HEK293T (cell line): ENCODE measurements around the gene EPM2AIP1.

Source experiments
- ARNT ChIP-seq: fragments of 450-650 bp; IDR thresholded peaks from 2 replicates; pipeline ENCODE4 v1.6.1; 2017; ENCODE audit warnings: mild to moderate bottlenecking
- ELF4 ChIP-seq: fragments of 450-650 bp; IDR thresholded peaks from 2 replicates; pipeline ENCODE4 v1.6.1; 2017; ENCODE audit warnings: antibody characterized with exemption
- FOXA1 ChIP-seq: fragments of 450-650 bp; IDR thresholded peaks from 2 replicates; pipeline ENCODE4 v1.6.1; 2016; ENCODE audit warnings: mild to moderate bottlenecking
- FOXM1 ChIP-seq: fragments of 450-650 bp; IDR thresholded peaks from 2 replicates; pipeline ENCODE4 v1.6.1; 2017; ENCODE audit warnings: mild to moderate bottlenecking, borderline replicate concordance
- NFRKB ChIP-seq: fragments of 450-650 bp; IDR thresholded peaks from 2 replicates; pipeline ENCODE4 v1.6.1; 2016; ENCODE audit warnings: mild to moderate bottlenecking, moderate library complexity
- SP1 ChIP-seq: fragments of 450-650 bp; IDR thresholded peaks from 2 replicates; pipeline ENCODE4 v1.6.1; 2017
- SUZ12 ChIP-seq: fragments of 450-650 bp; IDR thresholded peaks from 2 replicates; pipeline ENCODE4 v1.6.1; 2016; ENCODE audit warnings: mild to moderate bottlenecking
- ZNF384 ChIP-seq: fragments of 450-650 bp; IDR thresholded peaks from 2 replicates; pipeline ENCODE4 v1.6.1; 2016

DNA sequence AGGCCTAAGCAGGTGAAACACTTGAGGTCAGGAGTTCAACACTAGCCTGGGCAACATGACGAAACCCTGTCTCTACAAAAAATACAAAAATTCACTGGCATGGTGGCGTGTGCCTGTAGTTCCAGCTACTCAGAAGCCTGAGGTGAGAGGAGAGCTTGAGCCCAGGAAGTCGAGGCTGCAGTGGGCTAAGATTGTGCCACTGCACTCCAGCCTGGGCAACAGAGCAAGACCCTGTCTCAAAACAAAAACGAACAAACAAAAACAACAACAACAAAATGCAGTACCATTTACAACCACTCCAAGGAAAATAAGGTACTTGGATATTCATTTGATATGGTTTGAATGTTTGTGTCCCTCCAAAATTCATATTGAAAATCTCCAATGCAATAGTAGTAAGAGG, 32.4 kb downstream of the EPM2AIP1 start:
- TF ChIP-seq FOXM1 (no peak), ELF4 (no peak), SP1 (no peak), FOXA1 (no peak), NFRKB (no peak), ARNT (no peak), SUZ12 (no peak), ZNF384 (no peak)
